Stimulated activated CD8-positive, alpha-beta memory T cell treated with anti-CD3 and anti-CD28 coated beads, Interleukin-15, amount 100 ng/mL, for 4 hours (primary cell): ENCODE measurements around the gene TVP23A.

ENCODE experiments used
- DNase-seq, 2 donors: peaks; one replicate each; pipeline ENCODE4 v3.0.0-alpha.2; 2020; ENCODE audit warnings: low read depth in 2 of 2

Gene TVP23A

GRCh38 chr16:10817963-10818941 lies at the start of gene TVP23A:
TSS of gene TVP23A (minus strand) at chr16:10818794. CDS start at chr16:10818493, 301 bp downstream.
- DNase-seq, result no peak

GRCh38 chr16:10868104-10868595 lies 49.6 kb upstream of the TVP23A start:
- DNase-seq, result no peak

- no peak for DNase-seq
These were observed 48.6 kb upstream of the TVP23A start for GRCh38 chr16:10867199-10867598.

DNA sequence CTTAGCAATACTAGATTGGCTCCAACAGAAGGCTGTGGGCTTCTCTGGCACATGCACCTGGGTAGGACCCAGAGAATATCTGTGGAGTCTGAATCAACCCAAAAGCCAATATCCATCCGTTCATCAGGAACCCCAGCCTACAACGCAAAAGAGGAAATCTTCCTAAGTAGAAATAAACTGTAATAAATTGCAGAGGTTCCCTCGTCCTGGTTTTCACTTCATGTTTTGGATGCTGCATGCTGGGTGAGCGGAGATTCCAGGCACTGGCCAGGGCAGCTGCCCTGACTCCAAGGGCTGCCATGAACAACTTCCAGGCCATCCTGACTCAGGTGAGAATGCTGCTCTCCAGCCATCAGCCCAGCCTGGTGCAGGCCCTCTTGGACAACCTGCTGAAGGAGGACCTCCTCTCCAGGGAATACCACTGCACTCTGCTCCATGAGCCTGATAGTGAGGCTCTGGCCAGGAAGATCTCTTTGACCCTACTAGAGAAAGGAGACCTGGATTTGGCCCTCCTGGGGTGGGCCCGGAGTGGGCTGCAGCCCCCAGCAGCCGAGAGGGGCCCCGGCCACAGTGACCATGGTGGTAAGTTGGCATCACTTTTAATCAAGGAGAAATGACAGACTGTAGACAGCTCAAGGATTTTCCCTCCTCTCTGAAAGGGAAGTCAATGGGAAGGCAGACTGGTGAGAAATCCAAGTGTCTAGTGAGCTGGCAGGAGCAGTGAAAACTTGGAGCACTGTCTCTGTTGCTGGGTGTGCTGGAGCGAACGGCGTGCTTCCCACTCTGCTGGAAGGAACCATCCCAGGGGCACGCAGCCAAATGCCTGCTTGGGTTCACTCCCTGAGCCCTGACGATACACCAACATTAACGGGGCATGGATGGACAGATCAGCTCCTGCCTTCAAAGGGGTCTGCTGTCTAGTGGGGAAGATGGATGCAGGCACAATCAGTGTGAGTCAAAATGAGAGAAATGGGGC lies 47.7 kb upstream of the TVP23A start:
- no peak for DNase-seq

DNA sequence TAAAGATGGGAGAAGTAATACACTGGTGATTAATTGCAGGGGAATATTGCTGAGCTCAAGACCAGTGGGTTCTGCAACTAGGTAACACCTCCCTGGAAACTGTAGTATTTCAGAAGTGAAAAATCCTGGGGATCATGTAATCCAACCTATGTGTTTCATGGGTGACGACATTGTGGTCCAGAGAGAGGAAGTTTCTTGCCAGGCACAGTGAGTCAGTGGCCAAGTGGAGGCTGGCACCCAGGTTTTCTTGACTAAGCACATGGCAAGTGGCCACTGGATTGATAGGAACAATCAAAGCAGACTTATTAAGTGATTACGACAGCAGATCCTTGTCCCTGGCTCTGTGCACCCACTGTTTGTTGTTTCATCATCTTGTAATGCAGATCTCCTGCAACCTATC lies 43.8 kb upstream of the TVP23A start:
- DNase-seq, result no peak

GRCh38 chr16:10859658-10860057 lies 41.1 kb upstream of the TVP23A start:
- no peak for DNase-seq

DNA sequence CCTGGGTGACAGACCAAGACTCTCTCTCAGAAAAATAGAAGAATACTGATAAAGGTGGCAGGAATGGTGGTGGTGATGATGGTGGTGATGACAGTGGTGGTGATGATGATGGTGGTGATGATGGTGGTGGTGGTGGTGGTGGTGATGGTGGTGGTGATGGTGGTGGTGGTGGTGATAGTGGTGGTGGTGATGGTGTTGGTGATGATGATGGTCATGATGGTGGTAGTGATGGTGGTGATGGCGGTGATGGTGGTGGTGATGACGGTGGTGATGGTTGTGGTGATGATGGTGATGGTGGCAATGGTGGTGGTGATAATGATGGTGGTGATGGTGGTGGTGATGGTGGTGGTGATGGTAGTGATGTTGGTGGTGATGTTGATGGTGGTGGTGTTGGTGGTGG lies 40.4 kb upstream of the TVP23A start:
- DNase-seq, result no peak

DNA sequence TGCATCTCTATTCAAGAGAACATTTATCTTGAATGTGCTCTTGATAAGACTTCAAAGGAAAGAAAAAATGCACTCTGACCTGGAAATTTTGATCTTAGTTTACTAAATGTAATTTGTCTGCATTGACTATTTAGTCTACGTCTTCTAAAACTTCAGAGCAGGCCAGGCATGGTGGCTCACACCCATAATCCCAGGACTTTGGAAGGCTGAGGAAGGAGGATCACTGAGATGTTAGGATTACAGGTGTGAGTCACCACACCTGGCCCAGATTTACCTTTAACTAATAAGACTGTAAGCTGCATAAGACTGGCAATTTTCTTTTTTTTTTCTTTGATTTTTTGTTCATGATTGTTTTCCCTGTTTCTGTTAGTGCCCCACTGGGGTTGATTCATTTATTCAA lies 39.6 kb upstream of the TVP23A start:
- no peak for DNase-seq

GRCh38 chr16:10856042-10856441 lies 37.4 kb upstream of the TVP23A start:
- DNase-seq, result no peak

GRCh38 chr16:10852948-10853347 lies 34.4 kb upstream of the TVP23A start:
- no peak for DNase-seq

DNA sequence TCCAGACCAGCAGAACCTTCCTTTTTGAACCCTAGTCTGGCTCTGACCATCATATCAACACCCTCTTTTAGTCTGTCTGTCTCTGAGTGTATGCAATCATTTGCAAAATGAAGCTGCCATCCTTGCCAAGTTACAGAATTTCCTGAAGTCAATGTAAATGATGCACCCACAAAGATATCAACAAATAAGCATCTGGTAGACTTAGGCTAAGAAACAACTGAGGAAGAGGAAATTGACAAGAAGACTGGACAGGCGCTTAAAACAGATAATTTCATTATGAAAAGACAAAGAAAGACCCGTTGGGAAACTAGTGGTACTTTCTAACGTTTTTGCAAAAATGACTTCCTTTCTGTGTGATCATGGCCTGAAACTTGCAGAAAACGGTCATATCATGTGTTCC lies 33.7 kb upstream of the TVP23A start:
- DNase-seq, result no peak

DNA sequence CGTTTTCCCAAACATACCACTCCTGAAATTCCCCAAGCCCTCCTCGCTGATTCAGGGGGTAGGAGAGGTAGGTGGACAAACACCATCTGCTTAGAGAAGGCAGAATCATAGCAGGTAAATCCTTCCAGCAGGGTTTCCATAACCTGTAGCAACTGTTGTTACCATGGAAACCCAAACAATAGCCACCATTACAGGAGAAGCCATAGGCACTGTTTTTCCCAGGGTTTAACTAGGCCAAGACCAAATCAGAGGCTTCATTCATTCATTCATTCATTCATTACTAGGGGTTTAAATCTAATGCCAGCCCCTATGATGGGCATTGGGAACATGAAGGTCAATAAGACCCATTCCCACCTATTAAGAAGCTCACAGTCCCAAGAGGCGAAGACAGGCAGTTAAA lies 32.9 kb upstream of the TVP23A start:
- DNase-seq, result no peak

- DNase-seq, result no peak
These were observed 31.9 kb upstream of the TVP23A start for GRCh38 chr16:10850478-10850850.

DNA sequence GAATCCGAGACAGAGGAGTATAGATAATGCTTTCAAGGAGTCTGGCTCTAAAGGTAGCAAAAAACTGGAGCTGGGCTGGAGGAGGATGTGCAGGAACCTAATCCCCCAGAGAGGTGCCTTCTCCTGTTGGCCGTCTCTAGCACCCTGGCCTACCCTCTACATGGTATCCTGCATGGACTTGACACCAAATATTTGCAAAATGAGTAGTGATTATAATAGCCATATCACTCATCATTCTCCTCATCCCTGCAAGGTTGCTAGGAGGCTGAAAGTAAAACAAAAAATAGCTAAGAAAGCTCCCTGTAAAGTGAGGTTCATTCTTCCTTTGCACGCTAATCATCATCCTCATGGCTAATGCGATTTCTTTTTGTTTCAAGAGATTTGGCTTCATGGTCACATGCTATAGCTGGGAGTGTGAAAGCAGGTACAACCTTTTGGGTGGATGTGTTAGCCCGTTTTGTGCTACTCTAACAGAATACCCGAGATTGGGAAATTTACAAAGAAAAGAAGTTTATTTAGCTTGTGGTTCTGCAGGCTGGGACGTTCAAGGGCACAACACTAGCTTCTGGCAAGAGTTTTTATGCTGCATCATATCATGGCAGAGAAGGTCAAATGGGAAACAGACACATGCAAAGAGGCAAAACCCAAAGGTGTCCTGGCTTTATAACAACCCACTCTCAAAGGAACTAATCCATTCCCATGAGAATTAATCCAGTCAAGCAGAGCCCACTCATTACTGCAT lies 31.3 kb upstream of the TVP23A start:
- DNase-seq, result no peak

DNA sequence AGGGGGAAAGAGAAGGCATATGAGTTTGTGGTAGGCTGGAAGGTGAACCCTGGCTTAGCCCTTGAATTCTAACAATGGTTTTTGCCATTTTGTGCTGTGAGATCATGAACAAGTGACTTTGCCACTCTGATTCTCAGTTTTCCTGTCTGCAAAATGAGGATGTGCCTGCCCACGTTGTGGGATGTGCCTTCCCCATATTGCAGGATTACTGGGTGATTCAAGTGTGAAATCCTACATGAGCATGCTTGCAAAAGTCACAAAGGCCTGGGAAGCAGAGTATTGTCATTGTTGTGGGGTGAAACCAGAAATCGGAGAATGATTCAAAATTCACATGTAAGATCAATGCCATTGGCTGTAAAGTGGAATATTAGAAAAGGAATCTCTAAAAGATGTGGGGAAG lies 28.6 kb upstream of the TVP23A start:
- DNase-seq, result no peak

DNA sequence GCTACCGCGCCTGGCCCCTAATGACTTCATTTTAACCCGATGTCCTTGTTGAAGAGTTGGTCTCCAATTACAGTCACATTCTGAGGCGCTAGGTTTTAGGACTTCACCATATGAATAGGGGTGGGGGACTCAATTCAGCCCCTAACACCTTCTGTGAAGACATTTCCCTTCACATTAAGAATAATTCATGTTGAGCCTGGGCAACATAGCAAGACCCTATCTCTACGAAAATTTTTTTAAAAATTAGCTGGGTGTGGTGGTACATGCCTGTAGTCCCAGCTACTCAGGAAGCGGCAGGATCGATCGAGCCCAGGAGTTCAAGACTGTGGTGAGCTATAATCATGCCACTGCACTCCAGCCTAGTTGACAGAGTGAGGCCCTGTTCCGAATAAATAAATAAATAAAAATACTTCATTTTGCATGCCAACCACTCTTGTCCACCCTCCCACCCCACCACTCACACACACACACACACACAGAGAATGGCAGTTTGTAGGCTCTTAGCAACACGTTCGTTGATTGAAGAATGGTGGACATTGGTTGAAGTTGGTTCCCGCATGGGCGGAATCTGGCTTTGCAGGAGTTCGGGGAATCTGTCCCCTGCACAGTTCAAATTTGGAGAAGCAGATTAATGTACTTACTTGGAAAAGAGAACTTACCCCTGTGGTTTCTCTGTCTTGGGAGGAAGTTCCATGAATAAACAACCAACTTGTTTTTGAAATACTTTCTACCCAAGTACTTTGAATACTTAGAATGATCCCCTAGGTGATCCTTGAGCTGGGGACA lies 27.8 kb upstream of the TVP23A start:
- no peak for DNase-seq

GRCh38 chr16:10840703-10841102 lies 22.1 kb upstream of the TVP23A start:
- no peak for DNase-seq

DNA sequence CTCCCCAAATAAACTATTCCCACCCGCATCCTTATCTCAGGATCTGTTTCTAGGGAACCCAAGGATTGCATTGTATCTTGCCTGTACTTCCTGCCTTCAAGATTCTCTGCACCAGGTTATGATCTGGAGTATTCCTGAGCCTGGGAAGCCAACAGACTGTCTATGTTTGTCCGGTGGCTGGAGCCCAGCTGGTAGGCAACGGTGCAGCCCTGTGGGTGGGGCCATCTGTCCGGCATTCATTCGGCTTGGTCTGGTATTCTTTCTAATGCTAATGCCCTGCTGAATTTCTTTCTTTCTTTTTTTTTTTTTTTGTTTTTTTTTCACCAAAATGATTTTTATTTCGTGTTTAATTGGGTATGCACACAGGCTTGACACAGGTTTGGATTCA lies 20.7 kb upstream of the TVP23A start:
- DNase-seq, result no peak

DNA sequence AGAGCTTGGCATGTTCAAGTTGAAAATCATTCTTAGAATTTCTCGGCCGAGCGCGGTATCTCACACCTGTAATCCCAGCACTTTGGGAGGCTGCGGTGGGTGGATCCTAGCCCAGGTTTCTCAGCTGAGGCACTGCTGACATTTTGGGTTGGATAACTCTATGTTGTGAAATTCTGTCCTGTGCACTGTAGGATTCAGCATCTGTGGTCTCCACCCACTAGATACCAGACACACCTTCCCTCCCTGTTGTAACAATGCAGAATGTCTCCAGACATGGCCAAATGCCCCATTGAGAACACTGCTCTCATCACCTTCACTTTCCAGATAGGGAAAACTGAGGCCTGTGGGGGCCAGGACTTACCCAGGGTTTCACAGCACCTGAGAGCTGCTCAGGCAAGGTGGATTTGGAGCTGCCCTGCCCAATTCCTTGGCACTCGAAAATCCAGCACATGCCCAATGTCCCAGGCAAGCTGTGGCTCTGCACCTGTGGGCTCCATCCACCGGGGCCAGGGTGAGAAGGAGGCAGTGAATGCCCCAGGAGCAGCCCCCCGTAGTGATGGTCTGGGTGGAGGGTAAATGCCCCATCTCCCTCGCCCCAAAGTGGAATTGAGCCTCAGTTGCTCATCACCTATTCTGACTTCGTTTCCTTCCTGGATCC lies 20.2 kb upstream of the TVP23A start:
- DNase-seq, result no peak

DNA sequence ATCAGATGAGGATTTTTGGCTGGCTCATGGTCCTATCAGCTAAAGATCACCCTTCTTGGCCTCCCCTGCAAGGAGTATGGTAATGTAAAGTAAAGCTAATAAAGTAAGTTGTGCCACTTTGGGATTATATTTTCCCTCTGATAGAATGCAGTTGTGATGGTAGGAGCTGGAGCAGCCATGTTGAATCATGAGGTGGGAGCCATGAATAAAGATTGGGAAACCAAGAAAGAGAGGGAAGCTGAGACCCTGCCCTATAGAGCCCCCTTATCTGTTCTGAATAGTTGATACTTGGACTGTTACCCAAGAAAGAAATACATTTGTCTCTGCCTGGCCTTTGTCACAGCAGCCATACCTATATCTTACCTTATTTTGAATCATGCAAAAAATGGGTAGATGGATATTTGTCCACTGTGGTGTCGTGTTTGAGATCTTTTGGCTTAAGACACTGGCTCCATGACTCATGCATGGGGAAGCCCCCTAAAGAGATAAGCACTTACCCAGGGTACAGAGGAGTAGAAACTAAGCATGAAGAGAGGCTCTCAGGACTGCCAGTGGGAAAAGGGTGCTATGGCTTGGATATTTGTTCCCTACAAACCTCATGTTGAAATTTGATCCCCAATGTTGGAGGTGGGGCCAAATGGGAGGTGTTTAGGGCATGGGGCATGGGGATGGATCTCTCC lies 17.7 kb upstream of the TVP23A start:
- no peak for DNase-seq
